Measurements from ENCODE around the gene SLC6A5. TPM values are rescaled to one million over a fixed set of nuclear protein-coding genes. Genes with fewer than 3 reads are reported as not detected.

The SLC6A5 gene
- polyA plus RNA-seq, 1 of the 3 experiments (the other 2 are of a cell fraction) = not detected

GRCh38 chr11:20668844-20669819 lies 69.7 kb downstream of the SLC6A5 start, which contains the start of gene NELL1:
NELL1 (plus strand) TSS chr11:20669586.
- peak; percentile 79 for DNase-seq
- Histone ChIP-seq H3K36me3 (replicated peaks in 1 of 2; ENCODE audit: control insufficient read depth in 1 of 2, insufficient read depth in 2 of 2, low read length in 1 of 2) (no peaks in the 10 kb centered on the region), H3K9me3 (no peaks in the 10 kb centered on the region), H3K4me2 (peak within 1 kb of the TSS; percentile 41; the same call in 1 of the 2 replicates), H2AFZ (ENCODE audit: low read depth) (no peak within 1 kb of the TSS), H3K9me2 (no peaks in the 10 kb centered on the region), H3K79me2 (ENCODE audit: insufficient read depth) (no peaks in the 10 kb centered on the region), H3F3A (replicated peaks; ENCODE audit: insufficient read depth) (no peaks in the 10 kb centered on the region), H4K20me1 (ENCODE audit: insufficient read depth) (no peaks in the 10 kb centered on the region), H3K9ac (no peak within 1 kb of the TSS), H3K4me1 (ENCODE audit: control insufficient read depth in 1 of 2, insufficient read depth in 2 of 2, low read depth in 1 of 2, low read length in 1 of 2) (peaks cover 0 to 24% of the 10 kb centered on the region in 2 experiments; a peak in 2 of 4 replicates), H3K27me3 (ENCODE audit: insufficient read depth) (peaks cover 36% of the 10 kb centered on the region), H3K27ac (ENCODE audit: low read depth in 2 of 2, low read length in 1 of 2) (peak within 1 kb of the TSS in 1 of 2 experiments; percentile 53; a peak in 1 of 4 replicates), H3K4me3 (ENCODE audit: low read depth in 2 of 2, low read length in 1 of 2) (peak within 1 kb of the TSS; percentile 32 to 52; a peak in 3 of 4 replicates)
- ChIA-PET CTCF (interaction anchor here (1.2 to 3.7 kb wide), 5 partner anchors 13 to 1484 kb away, joined by 3 to 25 read pairs (median 6); no protein-coding TSS in a partner anchor), POLR2A (no interaction called here)
- whole genome bisulfite sequencing (ENCODE audit: low lambda C conversion rate) = 11% methylated on average over 20 of the region's 93 CpGs
- no peak for TF ChIP-seq MAX (IDR thresholded peaks at IDR 0.05; ENCODE audit: low read depth)
- TF ChIP-seq CTCF (IDR thresholded peaks at IDR 0.05) = no peak
- no peak for TF ChIP-seq TEAD4 (IDR thresholded peaks at IDR 0.05; ENCODE audit: borderline replicate concordance, insufficient read depth)
- no peak for TF ChIP-seq EP300 (IDR thresholded peaks at IDR 0.05; ENCODE audit: borderline replicate concordance in 1 of 2, low read depth in 1 of 2, low read length in 1 of 2)
- no peak for TF ChIP-seq FOXJ3 (CRISPR knock-in tag; IDR thresholded peaks at IDR 0.05)
- TF ChIP-seq MEF2A (IDR thresholded peaks at IDR 0.05; ENCODE audit: borderline replicate concordance, low read depth) = no peak

DNA sequence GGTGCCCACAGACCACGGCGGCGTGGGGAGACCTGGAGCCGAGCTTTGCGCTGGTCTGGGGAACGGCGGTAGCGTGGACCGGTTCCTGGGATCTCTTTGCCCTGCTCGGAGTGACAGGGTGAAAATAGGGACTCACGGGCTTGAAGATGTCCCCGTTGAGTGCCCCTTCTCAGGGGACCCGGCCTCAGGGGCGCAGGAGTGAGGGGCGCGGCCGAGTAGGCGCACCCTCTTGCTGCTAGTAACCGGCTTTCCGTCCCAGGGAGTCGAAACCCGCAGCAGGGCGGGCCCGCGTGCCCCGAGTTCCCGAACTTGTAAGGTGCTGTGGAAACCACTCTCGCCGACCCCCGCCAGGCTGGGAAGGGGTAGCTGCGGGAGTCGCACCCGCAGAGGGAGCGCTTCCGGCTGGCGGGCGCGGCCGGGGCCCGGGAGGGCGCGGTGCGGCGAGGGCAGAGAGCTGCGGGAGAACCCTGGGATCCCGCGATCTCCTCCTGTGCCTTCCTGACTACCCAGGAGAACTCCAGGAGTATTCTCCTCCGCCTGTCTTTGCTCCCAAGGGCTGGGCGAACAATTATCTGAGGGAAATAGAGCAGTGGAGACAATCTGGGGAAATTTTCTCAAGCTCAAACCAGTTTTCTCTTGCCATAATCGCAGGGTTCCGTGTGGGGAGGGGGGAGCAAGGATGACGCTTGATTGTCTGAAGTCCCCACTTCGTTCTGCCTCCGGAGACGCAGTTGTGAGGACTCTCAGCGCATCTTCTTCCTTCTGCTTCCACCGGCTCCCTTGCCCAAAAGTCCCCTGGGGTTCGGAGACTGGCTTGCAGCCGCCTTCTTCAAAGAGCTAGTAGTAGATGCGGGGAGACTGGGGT lies 70.6 kb downstream of the SLC6A5 start:
- H3K27me3 ChIP-seq (ENCODE audit: insufficient read depth) = peaks cover 36% of the 10 kb centered on the region
- POLR2A ChIA-PET = no interaction called here

More for the DNA sequence above, 70.6 kb downstream of the SLC6A5 start:
- CTCF ChIA-PET = interaction anchor here (0.5 to 3.7 kb wide), 12 partner anchors 8 to 1483 kb away, joined by 3 to 25 read pairs (median 4); no protein-coding TSS in a partner anchor
- Histone ChIP-seq H3K4me3 (ENCODE audit: low read depth in 2 of 2, low read length in 1 of 2) (peak overlapping the region in 1 of 2 experiments; percentile 52; a peak in 2 of 4 replicates), H3K9ac (no peak overlapping the region), H3K9me2 (no peaks in the 10 kb centered on the region), H2AFZ (ENCODE audit: low read depth) (no peak overlapping the region), H3K4me1 (ENCODE audit: control insufficient read depth in 1 of 2, insufficient read depth in 2 of 2, low read depth in 1 of 2, low read length in 1 of 2) (peaks cover 0 to 24% of the 10 kb centered on the region in 2 experiments; a peak in 2 of 4 replicates), H3K4me2 (no peak overlapping the region), H3F3A (replicated peaks; ENCODE audit: insufficient read depth) (no peaks in the 10 kb centered on the region), H3K79me2 (ENCODE audit: insufficient read depth) (no peaks in the 10 kb centered on the region), H3K27ac (ENCODE audit: low read depth in 2 of 2, low read length in 1 of 2) (peak overlapping the region in 1 of 2 experiments; percentile 53; a peak in 1 of 4 replicates), H4K20me1 (ENCODE audit: insufficient read depth) (no peaks in the 10 kb centered on the region), H3K36me3 (replicated peaks in 1 of 2; ENCODE audit: control insufficient read depth in 1 of 2, insufficient read depth in 2 of 2, low read length in 1 of 2) (no peaks in the 10 kb centered on the region), H3K9me3 (no peaks in the 10 kb centered on the region)
- peak; percentile 67 for DNase-seq
- WGBS (ENCODE audit: low lambda C conversion rate) = 5% methylated on average over 15 of the region's 60 CpGs
- TF ChIP-seq FOXM1 (IDR thresholded peaks at IDR 0.05; ENCODE audit: low read depth) = no peak

All from SK-N-SH (cell line).